A549 (cell line): ENCODE measurements around the gene MAMDC4.
"Not testable (repeated sequence)": the region's sequence is repeated elsewhere in the genome, so short reads cannot be mapped to it uniquely, and the experiment has no call there.

Experiments
- EP300 ChIP-seq, 2 experiments: fragments of >200 bp; sonication (Bioruptor Twin); formaldehyde crosslinking; IDR thresholded peaks; 2 replicates in 1 of 2; 3 replicates in 1 of 2; pipeline ENCODE4 v1.6.1; 2016 to 2017
- MYC ChIP-seq: IDR thresholded peaks from 2 replicates; pipeline ENCODE4 v1.6.1; 2012; ENCODE audit warnings: mild to moderate bottlenecking, inconsistent platforms, low read length, improper control_type of control experiment, borderline replicate concordance
- RNF2 ChIP-seq: fragments of 200-600 bp; sonication (generic); IDR thresholded peaks from 2 replicates; pipeline ENCODE4 v1.6.1; 2016; ENCODE audit warnings: low read depth, mild to moderate bottlenecking, antibody characterized with exemption, moderate library complexity, borderline replicate concordance
- TF ChIP-seq, protein P1 (sequence below): fragments of >200 bp; sonication (Bioruptor Twin); formaldehyde crosslinking; IDR thresholded peaks from 3 replicates; pipeline ENCODE4 v1.5.1; 2016
- TF ChIP-seq, protein P2 (sequence below): fragments of 150-350 bp; IDR thresholded peaks from 2 replicates; pipeline ENCODE4 v1.6.1; 2014; ENCODE audit warnings: low read depth, mild to moderate bottlenecking, low read length

DNA sequence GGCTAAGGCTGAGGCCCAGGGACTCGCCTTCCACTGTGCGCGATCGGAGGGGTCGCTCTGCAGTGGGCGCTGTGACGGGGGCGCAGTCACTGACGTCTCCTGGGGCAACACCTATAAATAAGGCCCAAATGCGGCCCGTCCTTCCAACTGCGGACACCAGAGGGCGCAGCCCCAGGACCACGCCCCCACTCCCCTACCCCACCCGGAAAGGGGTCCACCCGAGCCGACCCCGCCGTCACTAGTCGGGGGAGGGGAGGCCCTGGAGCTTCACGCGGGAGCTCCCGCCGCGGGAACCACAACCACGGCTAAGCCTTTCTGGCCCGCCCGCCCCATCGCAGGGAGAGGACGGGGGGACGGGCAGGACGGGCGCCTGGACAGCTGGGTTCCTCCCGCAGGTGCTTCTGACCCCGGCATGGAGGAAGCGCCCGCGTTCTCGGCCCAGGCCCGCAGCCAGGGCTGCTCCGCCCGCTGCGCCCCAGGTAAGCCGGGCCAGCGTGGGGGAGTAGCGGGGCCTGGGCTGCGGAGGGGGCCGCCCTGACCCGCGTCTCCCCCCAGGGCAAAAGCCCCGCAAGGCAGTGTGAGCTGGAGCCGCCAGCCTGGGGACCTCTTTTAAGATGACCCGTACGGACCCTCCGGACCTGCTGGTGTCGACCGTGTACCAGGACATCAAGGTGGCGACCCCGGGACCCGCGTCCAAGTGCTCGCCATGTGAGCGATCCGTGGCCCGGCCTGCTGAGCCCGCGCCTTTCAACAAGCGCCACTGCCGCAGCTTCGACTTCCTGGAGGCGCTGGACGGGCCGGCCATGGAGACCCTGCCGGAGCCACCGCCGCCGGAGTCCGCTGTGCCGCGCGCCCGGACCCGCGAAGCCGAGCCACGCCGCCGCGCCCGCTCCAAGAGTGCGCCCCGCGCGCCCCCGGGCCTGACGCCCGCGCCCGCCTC, 8.1 kb upstream of the MAMDC4 start:
- TF ChIP-seq, protein P1, sequence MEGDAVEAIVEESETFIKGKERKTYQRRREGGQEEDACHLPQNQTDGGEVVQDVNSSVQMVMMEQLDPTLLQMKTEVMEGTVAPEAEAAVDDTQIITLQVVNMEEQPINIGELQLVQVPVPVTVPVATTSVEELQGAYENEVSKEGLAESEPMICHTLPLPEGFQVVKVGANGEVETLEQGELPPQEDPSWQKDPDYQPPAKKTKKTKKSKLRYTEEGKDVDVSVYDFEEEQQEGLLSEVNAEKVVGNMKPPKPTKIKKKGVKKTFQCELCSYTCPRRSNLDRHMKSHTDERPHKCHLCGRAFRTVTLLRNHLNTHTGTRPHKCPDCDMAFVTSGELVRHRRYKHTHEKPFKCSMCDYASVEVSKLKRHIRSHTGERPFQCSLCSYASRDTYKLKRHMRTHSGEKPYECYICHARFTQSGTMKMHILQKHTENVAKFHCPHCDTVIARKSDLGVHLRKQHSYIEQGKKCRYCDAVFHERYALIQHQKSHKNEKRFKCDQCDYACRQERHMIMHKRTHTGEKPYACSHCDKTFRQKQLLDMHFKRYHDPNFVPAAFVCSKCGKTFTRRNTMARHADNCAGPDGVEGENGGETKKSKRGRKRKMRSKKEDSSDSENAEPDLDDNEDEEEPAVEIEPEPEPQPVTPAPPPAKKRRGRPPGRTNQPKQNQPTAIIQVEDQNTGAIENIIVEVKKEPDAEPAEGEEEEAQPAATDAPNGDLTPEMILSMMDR = peak; percentile 60; the same call in 2 of the 3 replicates
- not testable (repeated sequence) for TF ChIP-seq RNF2; MYC; EP300 (IDR thresholded peaks at IDR 0.05)
- TF ChIP-seq, protein P2, sequence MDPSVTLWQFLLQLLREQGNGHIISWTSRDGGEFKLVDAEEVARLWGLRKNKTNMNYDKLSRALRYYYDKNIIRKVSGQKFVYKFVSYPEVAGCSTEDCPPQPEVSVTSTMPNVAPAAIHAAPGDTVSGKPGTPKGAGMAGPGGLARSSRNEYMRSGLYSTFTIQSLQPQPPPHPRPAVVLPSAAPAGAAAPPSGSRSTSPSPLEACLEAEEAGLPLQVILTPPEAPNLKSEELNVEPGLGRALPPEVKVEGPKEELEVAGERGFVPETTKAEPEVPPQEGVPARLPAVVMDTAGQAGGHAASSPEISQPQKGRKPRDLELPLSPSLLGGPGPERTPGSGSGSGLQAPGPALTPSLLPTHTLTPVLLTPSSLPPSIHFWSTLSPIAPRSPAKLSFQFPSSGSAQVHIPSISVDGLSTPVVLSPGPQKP = not testable (repeated sequence)
